Measurements from ENCODE around the gene APMAP.

APMAP gene

GRCh38 chr20:24943731-24944130 is 48.8 kb downstream of the APMAP start:
- DNase-seq = no peak
- H3K4me3 ChIP-seq (ENCODE audit: low read depth, low read length) = no peak overlapping the region
- no peaks in the 10 kb centered on the region for H3K27me3 ChIP-seq (ENCODE audit: insufficient read depth, low read depth, severe bottlenecking)
- H3K27ac ChIP-seq = no peak overlapping the region
- H3K9me3 ChIP-seq (ENCODE audit: severe bottlenecking) = peaks cover 2% of the 10 kb centered on the region
- H3K36me3 ChIP-seq = no peaks in the 10 kb centered on the region
- no peak for TF ChIP-seq CTCF (IDR thresholded peaks at IDR 0.05; ENCODE audit: low read depth, low read length)

- DNase-seq = no peak
- no peak overlapping the region for H3K4me3 ChIP-seq (ENCODE audit: low read depth, low read length)
- peaks cover 2% of the 10 kb centered on the region for H3K9me3 ChIP-seq (ENCODE audit: severe bottlenecking)
- no peaks in the 10 kb centered on the region for H3K36me3 ChIP-seq
- H3K27ac ChIP-seq = no peak overlapping the region
- H3K27me3 ChIP-seq (ENCODE audit: insufficient read depth, low read depth, severe bottlenecking) = no peaks in the 10 kb centered on the region
- TF ChIP-seq CTCF (IDR thresholded peaks at IDR 0.05; ENCODE audit: low read depth, low read length) = no peak
Observed at GRCh38 chr20:24943196-24943595, 49.4 kb downstream of the APMAP start.

- Histone ChIP-seq H3K27ac (no peak overlapping the region), H3K27me3 (ENCODE audit: insufficient read depth, low read depth, severe bottlenecking) (no peaks in the 10 kb centered on the region), H3K4me3 (ENCODE audit: low read depth, low read length) (no peak overlapping the region), H3K36me3 (no peaks in the 10 kb centered on the region), H3K9me3 (ENCODE audit: severe bottlenecking) (peaks cover 2% of the 10 kb centered on the region)
- DNase-seq = no peak
- no peak for TF ChIP-seq CTCF (IDR thresholded peaks at IDR 0.05; ENCODE audit: low read depth, low read length)
Observed at GRCh38 chr20:24942679-24943078, 49.9 kb downstream of the APMAP start.

- no peak for DNase-seq
Observed at GRCh38 chr20:24939036-24939435, 53.5 kb downstream of the APMAP start.

GRCh38 chr20:24938498-24938897 is 54.1 kb downstream of the APMAP start:
- DNase-seq = no peak
- Histone ChIP-seq H3K36me3 (no peaks in the 10 kb centered on the region), H3K27ac (no peak overlapping the region), H3K4me3 (ENCODE audit: low read depth, low read length) (no peak overlapping the region), H3K27me3 (ENCODE audit: insufficient read depth, low read depth, severe bottlenecking) (no peaks in the 10 kb centered on the region), H3K9me3 (ENCODE audit: severe bottlenecking) (peaks cover 2% of the 10 kb centered on the region)
- TF ChIP-seq CTCF (IDR thresholded peaks at IDR 0.05; ENCODE audit: low read depth, low read length) = no peak

More at GRCh38 chr20:24939036-24939435, 53.5 kb downstream of the APMAP start:
- Histone ChIP-seq H3K36me3 (no peaks in the 10 kb centered on the region), H3K27me3 (ENCODE audit: insufficient read depth, low read depth, severe bottlenecking) (no peaks in the 10 kb centered on the region), H3K27ac (no peak overlapping the region), H3K4me3 (ENCODE audit: low read depth, low read length) (no peak overlapping the region), H3K9me3 (ENCODE audit: severe bottlenecking) (peaks cover 2% of the 10 kb centered on the region)
- no peak for TF ChIP-seq CTCF (IDR thresholded peaks at IDR 0.05; ENCODE audit: low read depth, low read length)

GRCh38 chr20:24937579-24937978 is 55.0 kb downstream of the APMAP start:
- no peak overlapping the region for H3K4me3 ChIP-seq (ENCODE audit: low read depth, low read length)
- no peaks in the 10 kb centered on the region for H3K27me3 ChIP-seq (ENCODE audit: insufficient read depth, low read depth, severe bottlenecking)
- DNase-seq = no peak
- H3K9me3 ChIP-seq (ENCODE audit: severe bottlenecking) = peaks cover 1% of the 10 kb centered on the region
- no peak overlapping the region for H3K27ac ChIP-seq
- no peak for TF ChIP-seq CTCF (IDR thresholded peaks at IDR 0.05; ENCODE audit: low read depth, low read length)
- H3K36me3 ChIP-seq = no peaks in the 10 kb centered on the region

Data from WERI-Rb-1 (cell line).